ENCODE results near the gene SMIM20.

SMIM20 gene

DNA sequence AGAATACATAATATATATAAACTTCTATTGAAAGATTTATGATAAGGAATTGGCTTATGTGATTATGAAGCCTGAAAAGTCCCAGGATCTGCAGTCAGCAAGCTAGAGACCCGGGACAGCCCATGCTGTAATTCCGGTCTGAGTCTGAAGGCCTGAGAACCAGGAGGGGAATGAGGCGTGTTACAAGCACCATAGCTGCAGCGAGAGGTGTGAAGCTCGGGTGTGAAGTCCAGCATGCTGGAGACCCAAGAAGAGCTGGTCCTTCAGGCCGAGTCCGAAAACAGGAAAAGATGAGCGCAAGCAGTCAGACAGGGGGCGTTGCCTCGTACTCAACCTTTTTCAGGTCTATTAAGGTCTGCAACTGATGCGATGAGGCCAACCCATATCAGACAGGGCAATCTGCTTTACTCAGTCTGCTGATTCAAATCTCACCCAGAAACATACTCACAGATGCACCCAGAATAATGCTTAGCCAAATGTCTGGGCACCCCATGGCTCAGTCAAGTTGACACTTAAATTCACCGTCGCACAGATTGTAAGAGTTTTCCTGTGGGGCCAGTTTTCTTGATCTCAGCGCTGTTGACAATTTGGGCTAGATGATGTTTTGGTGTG lies 40.4 kb downstream of the SMIM20 start:
- DNase-seq (ENCODE audit: low read depth in 2 of 2): no peak

DNA sequence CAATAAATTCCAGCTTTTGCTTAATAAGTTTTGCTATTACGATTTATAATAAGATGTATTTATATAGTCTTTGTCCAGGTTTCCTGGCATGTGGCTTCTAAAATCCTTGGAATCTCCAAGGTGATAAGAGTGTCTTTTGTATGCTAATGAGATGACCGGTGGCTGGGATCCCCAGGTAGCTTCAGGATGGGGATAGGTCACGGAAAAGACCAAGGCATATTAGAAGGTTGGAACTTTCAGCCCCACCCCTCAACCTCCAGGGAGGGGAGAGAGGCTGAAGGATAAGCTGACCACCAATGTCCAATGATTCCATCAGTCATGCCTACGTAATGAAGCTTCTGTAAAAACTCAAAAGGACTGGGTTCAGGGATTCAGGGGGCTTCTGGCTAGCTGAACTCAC lies 41.7 kb downstream of the SMIM20 start:
- DNase-seq (ENCODE audit: low read depth in 2 of 2): no peak

DNA sequence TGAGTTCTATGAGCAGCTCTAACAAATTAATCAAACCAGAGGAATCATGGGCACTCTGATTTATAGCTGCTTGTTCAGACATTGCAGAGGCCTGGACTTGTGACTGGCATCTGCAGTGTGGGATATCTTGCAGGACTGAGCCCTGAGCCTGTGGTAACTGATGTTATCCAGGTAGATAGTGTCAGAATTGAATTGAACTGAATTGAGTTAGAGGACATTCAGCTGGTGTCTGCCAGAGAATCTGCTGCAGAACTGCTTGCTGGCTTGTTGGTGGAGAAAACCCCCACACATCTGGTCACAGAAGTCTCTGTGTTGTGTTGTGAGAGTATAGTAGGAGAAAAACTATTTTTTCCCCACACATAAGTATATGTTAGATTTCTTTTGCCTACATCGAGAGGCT lies 42.2 kb downstream of the SMIM20 start:
- DNase-seq (ENCODE audit: low read depth in 2 of 2): no peak

DNA sequence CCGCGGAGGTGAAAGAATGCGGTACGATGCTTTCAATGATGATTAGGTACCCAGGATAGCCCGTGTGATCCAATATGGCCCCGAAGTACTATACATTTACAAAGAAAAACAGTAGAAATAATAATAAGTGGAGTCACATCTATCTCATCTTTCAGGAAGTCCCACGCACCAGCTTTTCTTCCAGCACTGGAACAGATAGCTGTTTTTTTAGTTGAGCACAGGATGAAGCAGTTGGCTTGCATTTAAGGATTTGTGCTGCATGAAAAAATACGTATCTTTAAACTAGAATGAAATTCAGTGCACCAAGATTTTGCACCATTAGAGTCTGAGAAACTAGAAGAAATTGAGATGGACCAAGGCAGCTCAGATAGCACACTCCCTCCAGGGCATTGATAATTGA lies 44.1 kb downstream of the SMIM20 start:
- no peak for DNase-seq (ENCODE audit: low read depth in 2 of 2)

- DNase-seq (ENCODE audit: low read depth in 2 of 2): no peak
Observed at GRCh38 chr4:25962393-25962792, 48.4 kb downstream of the SMIM20 start.

GRCh38 chr4:25965629-25966028 lies 51.6 kb downstream of the SMIM20 start:
- no peak for DNase-seq (ENCODE audit: low read depth in 2 of 2)

DNA sequence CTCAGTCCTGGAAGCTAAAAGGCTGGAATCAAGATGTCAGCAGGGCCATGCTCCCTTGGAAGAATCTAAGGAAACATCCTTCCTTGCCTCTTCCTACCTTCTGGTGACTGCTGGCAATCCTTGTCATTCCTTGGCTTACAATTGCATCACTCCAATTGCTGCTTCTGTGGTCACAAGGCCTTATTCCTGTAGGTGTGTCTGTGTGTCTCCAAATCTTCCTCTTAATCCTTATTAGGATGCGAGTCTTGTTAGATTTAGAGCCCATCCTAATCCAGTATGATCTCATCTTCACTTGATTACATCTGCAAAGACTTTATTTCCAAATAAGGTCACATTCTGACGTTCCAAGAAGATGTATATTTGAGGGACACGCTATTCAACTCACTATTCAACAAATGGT lies 52.2 kb downstream of the SMIM20 start:
- DNase-seq (ENCODE audit: low read depth in 2 of 2): no peak

GRCh38 chr4:25969374-25970155 lies 55.5 kb downstream of the SMIM20 start:
- no peak for DNase-seq (ENCODE audit: low read depth in 2 of 2)

DNA sequence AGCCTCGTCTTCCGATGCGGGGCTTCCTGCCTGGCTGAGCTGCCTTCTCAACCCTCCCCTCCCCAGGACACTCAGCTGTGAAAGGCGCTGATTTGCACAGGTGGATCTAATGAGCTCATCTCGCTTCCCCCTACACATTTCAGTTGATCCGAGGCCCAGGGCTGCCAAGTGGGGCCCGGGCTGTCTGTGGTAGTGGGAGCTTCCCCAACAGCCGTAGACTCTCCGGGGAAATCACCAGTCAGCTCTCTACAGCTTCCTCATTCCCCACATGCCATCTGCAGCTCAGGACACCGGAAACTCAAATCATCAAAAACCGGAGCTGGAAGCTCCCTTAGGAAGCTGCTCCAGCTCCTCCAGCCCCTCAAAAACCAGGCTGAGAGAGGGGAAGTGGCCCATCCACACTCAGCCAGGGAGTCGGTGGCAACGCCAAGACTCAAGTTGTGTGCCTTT lies 56.2 kb downstream of the SMIM20 start:
- no peak for DNase-seq (ENCODE audit: low read depth in 2 of 2)

GRCh38 chr4:25970691-25971432 lies 56.8 kb downstream of the SMIM20 start:
- DNase-seq (ENCODE audit: low read depth in 2 of 2): no peak

DNA sequence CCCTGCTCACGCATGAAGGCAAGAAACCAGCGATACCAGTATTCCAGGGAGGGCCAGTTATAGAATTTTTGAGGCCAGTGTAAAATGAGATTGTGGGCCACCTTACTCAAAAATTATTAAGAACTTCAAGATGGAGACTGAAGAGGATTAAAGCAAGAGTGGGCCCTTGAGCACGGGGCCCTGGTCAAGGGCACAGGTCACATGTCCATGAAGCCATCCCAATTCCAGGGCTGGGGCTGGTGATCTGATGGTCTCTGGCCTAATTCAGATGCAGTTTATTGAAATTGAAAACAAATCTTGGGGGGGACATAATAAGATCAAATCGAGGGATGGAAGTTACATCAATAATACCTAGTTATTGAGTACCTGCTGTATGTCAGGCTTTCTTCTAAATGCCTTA lies 58.3 kb downstream of the SMIM20 start:
- no peak for DNase-seq (ENCODE audit: low read depth in 2 of 2)

GRCh38 chr4:25972984-25973745 lies 59.1 kb downstream of the SMIM20 start:
- DNase-seq (ENCODE audit: low read depth in 2 of 2): no peak

GRCh38 chr4:25976780-25977179 lies 62.8 kb downstream of the SMIM20 start:
- DNase-seq (ENCODE audit: low read depth in 2 of 2): no peak

GRCh38 chr4:25977397-25978170 lies 63.6 kb downstream of the SMIM20 start:
- no peak for DNase-seq (ENCODE audit: low read depth in 2 of 2)

GRCh38 chr4:25978327-25978726 lies 64.3 kb downstream of the SMIM20 start:
- no peak for DNase-seq (ENCODE audit: low read depth in 2 of 2)

Data from stimulated activated CD4-positive, alpha-beta T cell treated with anti-CD3 and anti-CD28 coated beads, Interleukin-1b, Interleukin-23, amount 100 ng/mL, for 1 hour (primary cell).